A549 (cell line): ENCODE data around the gene FAM20C.

Source experiments
- CEBPB ChIP-seq, 2 experiments: fragments of >200 bp in 1 of 2; sonication (Bioruptor Twin) in 1 of 2; formaldehyde crosslinking in 1 of 2; IDR thresholded peaks; 2 replicates each; pipeline ENCODE4 v1.6.1; 2012 to 2016
- HOXA7 ChIP-seq: fragments of 250-450 bp; sonication (Bioruptor Pico); IDR thresholded peaks from 2 replicates; pipeline ENCODE4 v1.5.0; 2020; ENCODE audit warnings: mild to moderate bottlenecking, moderate library complexity
- MAX ChIP-seq: IDR thresholded peaks from 2 replicates; pipeline ENCODE4 v1.6.1; 2012
- MYC ChIP-seq: IDR thresholded peaks from 2 replicates; pipeline ENCODE4 v1.6.1; 2012; ENCODE audit warnings: mild to moderate bottlenecking, inconsistent platforms, low read length, improper control_type of control experiment, borderline replicate concordance
- NR3C1 ChIP-seq: fragments of >200 bp; sonication (Bioruptor Twin); formaldehyde crosslinking; IDR thresholded peaks from 3 replicates; pipeline ENCODE4 v1.6.1; 2017
- POLR2A ChIP-seq: IDR thresholded peaks from 2 replicates; pipeline ENCODE4 v1.6.1; 2012; ENCODE audit warnings: mild to moderate bottlenecking, low read length
- RAD21 ChIP-seq, 2 experiments: fragments of >200 bp in 1 of 2; sonication (Bioruptor Twin) in 1 of 2; formaldehyde crosslinking in 1 of 2; IDR thresholded peaks in 1 of 2; conservative IDR thresholded peaks in 1 of 2; 2 replicates in 1 of 2; 3 replicates in 1 of 2; pipeline ENCODE4 v1.6.1; 2012 to 2018; ENCODE audit warnings: inconsistent platforms in 1 of 2
- SMC3 ChIP-seq: fragments of >200 bp; sonication (Bioruptor Twin); formaldehyde crosslinking; IDR thresholded peaks from 3 replicates; pipeline ENCODE4 v1.6.1; 2018; ENCODE audit warnings: inconsistent platforms
- ZSCAN20 ChIP-seq: fragments of 250-450 bp; sonication (Bioruptor Pico); IDR thresholded peaks from 2 replicates; pipeline ENCODE4 v1.8.0; 2022; ENCODE audit warnings: mild to moderate bottlenecking, moderate library complexity
- TF ChIP-seq, protein P1 (sequence below): fragments of >200 bp; sonication (Bioruptor Twin); formaldehyde crosslinking; IDR thresholded peaks from 3 replicates; pipeline ENCODE4 v1.5.1; 2016

DNA sequence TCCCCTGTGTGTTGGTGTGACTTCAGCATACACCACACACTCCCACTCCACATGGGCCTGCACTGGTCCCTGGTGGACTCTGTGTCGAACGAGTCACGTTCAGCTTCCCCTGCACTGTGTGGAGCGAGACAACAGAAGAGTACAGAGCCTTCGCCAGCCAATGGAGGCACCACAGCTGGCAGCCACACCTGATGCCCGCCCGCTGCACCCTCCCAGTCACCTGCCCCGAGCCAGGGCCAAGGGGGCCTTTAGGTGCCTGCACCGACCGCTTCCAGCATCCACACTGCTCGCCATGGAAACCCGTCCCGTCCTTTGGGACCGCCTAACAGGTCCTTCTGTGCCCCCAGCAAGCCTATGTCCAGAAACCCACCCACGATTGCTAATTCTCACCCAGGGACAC lies 106.8 kb downstream of the FAM20C start:
- TF ChIP-seq SMC3 = no peak
- TF ChIP-seq, protein P1, sequence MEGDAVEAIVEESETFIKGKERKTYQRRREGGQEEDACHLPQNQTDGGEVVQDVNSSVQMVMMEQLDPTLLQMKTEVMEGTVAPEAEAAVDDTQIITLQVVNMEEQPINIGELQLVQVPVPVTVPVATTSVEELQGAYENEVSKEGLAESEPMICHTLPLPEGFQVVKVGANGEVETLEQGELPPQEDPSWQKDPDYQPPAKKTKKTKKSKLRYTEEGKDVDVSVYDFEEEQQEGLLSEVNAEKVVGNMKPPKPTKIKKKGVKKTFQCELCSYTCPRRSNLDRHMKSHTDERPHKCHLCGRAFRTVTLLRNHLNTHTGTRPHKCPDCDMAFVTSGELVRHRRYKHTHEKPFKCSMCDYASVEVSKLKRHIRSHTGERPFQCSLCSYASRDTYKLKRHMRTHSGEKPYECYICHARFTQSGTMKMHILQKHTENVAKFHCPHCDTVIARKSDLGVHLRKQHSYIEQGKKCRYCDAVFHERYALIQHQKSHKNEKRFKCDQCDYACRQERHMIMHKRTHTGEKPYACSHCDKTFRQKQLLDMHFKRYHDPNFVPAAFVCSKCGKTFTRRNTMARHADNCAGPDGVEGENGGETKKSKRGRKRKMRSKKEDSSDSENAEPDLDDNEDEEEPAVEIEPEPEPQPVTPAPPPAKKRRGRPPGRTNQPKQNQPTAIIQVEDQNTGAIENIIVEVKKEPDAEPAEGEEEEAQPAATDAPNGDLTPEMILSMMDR = no peak
- no peak for TF ChIP-seq POLR2A
- no peak for TF ChIP-seq ZSCAN20 (CRISPR knock-in tag)
- no peak for TF ChIP-seq CEBPB (IDR thresholded peaks at IDR 0.05)
- no peak for TF ChIP-seq MYC
- TF ChIP-seq RAD21 (conservative IDR thresholded peaks at IDR 0.05 in 1 of 2, IDR thresholded peaks at IDR 0.05 in 1 of 2) = no peak
- TF ChIP-seq NR3C1 = no peak
- TF ChIP-seq MAX = no peak
- no peak for TF ChIP-seq HOXA7 (CRISPR knock-in tag)
